Gastrocnemius medialis (tissue), 4 donors: ENCODE measurements around the gene SMARCC1.

Experiments used
- POLR2A ChIP-seq, 2 donors: fragments of 450-650 bp; IDR thresholded peaks; one replicate each; pipeline ENCODE4 v1.6.1; 2017; ENCODE audit warnings: antibody characterized with exemption in 2 of 2, mild to moderate bottlenecking in 2 of 2, moderate library complexity in 2 of 2
- TF ChIP-seq, protein P1 (sequence below), 5 experiments: fragments of 450-650 bp in 3 of 5; fragments of 200-600 bp in 2 of 5; sonication (generic) in 2 of 5; IDR thresholded peaks in 4 of 5; conservative IDR thresholded peaks in 1 of 5; 1 replicate in 4 of 5; 2 replicates in 1 of 5; pipeline ENCODE4 v1.5.1; 2016 to 2019; ENCODE audit warnings: antibody characterized with exemption in 5 of 5, mild to moderate bottlenecking in 3 of 5, moderate library complexity in 3 of 5

- TF ChIP-seq, protein P1, sequence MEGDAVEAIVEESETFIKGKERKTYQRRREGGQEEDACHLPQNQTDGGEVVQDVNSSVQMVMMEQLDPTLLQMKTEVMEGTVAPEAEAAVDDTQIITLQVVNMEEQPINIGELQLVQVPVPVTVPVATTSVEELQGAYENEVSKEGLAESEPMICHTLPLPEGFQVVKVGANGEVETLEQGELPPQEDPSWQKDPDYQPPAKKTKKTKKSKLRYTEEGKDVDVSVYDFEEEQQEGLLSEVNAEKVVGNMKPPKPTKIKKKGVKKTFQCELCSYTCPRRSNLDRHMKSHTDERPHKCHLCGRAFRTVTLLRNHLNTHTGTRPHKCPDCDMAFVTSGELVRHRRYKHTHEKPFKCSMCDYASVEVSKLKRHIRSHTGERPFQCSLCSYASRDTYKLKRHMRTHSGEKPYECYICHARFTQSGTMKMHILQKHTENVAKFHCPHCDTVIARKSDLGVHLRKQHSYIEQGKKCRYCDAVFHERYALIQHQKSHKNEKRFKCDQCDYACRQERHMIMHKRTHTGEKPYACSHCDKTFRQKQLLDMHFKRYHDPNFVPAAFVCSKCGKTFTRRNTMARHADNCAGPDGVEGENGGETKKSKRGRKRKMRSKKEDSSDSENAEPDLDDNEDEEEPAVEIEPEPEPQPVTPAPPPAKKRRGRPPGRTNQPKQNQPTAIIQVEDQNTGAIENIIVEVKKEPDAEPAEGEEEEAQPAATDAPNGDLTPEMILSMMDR (IDR thresholded peaks at IDR 0.05 in 4 of 5, conservative IDR thresholded peaks at IDR 0.05 in 1 of 5) = no peak
- no peak for TF ChIP-seq POLR2A (IDR thresholded peaks at IDR 0.05)
Measured at GRCh38 chr3:47647550-47647949, 134.1 kb downstream of the SMARCC1 start.
